DND-41 (cell line): ENCODE measurements around the gene FERMT2.

Source experiments
- ATAC-seq: fragments of 200-7000 bp; cut with Tn5 transposase; 3 replicates; pipeline ENCODE4 v1.9.1; 2021; ENCODE audit warnings: low read depth; ENCODE audit not compliant: insufficient read depth
- DNase-seq: peaks from one replicate; pipeline ENCODE4 v3.0.0-alpha.2; 2020
- H2AFZ ChIP-seq: 2 replicates; pipeline ENCODE4 v1.6.0; 2012; ENCODE audit warnings: low read depth, low read length
- H3K27ac ChIP-seq: 2 replicates; pipeline ENCODE4 v1.5.1; 2012; ENCODE audit warnings: low read length, inconsistent platforms
- H3K27me3 ChIP-seq: fragments of 200-600 bp; sonication (generic); 2 replicates; pipeline ENCODE4 v1.6.0; 2012; ENCODE audit warnings: low read length, mild to moderate bottlenecking, inconsistent platforms; ENCODE audit not compliant: insufficient read depth, poor library complexity
- H3K36me3 ChIP-seq: 2 replicates; pipeline ENCODE4 v1.5.1; 2012; ENCODE audit warnings: low read length, inconsistent platforms; ENCODE audit not compliant: insufficient read depth
- H3K4me1 ChIP-seq: 2 replicates; pipeline ENCODE4 v1.5.1; 2012; ENCODE audit warnings: mild to moderate bottlenecking, low read length; ENCODE audit not compliant: insufficient read depth
- H3K4me2 ChIP-seq: 2 replicates; pipeline ENCODE4 v1.6.0; 2012; ENCODE audit warnings: mild to moderate bottlenecking, moderate library complexity, low read length, inconsistent platforms; ENCODE audit not compliant: insufficient read depth
- H3K4me3 ChIP-seq, 2 experiments: fragments of 200-600 bp in 1 of 2; shearing (Covaris generic) in 1 of 2; 2 replicates each; pipeline ENCODE4 v1.5.1; 2012 to 2016; ENCODE audit warnings: inconsistent platforms in 2 of 2, low read length in 2 of 2, mild to moderate bottlenecking in 2 of 2, low read depth in 1 of 2, moderate library complexity in 1 of 2
- H3K79me2 ChIP-seq: 2 replicates; pipeline ENCODE4 v1.6.0; 2012; ENCODE audit warnings: low read length, inconsistent platforms; ENCODE audit not compliant: insufficient read depth
- H3K9ac ChIP-seq: 2 replicates; pipeline ENCODE4 v1.6.0; 2012; ENCODE audit warnings: low read depth, mild to moderate bottlenecking, inconsistent platforms, low read length, moderate library complexity
- H3K9me3 ChIP-seq: 2 replicates; pipeline ENCODE4 v1.5.1; 2012; ENCODE audit warnings: low read length, moderate library complexity, mild to moderate bottlenecking, inconsistent platforms; ENCODE audit not compliant: insufficient read depth, severe bottlenecking
- H4K20me1 ChIP-seq: 2 replicates; pipeline ENCODE4 v1.6.0; 2012; ENCODE audit warnings: low read length; ENCODE audit not compliant: insufficient read depth
- EZH2 ChIP-seq: IDR thresholded peaks from 3 replicates; pipeline ENCODE4 v1.6.1; 2012; ENCODE audit warnings: borderline replicate concordance, low read depth, mild to moderate bottlenecking, moderate library complexity, low read length, inconsistent platforms; ENCODE audit not compliant: severe bottlenecking
- TF ChIP-seq, protein P1 (sequence below): IDR thresholded peaks from 2 replicates; pipeline ENCODE4 v1.5.1; 2012; ENCODE audit warnings: borderline replicate concordance, low read length, moderate library complexity, mild to moderate bottlenecking; ENCODE audit not compliant: poor library complexity, severe bottlenecking; ENCODE audit errors: extremely low read depth

FERMT2 gene

DNA sequence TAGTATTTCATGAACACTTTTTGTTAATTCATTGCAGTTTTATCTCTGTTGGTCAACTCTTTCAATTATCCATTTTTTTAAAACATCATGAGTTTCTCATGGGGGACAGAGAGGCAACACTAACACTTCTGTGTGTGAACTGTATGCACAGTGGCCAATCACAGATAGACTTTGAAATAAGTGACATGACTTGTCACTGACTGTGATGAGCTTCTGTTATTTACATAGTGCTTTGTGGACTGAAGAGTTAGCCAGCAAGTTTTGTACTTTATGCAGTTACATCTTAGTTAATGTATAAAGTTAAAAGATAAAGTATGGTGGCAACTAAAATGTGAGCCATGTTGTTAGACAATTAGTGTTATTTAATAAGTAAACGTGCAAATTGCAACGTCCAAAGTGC is 16.1 kb downstream of the FERMT2 start:
- no peaks in the 10 kb centered on the region for H4K20me1 ChIP-seq
- DNase-seq: no peak

DNA sequence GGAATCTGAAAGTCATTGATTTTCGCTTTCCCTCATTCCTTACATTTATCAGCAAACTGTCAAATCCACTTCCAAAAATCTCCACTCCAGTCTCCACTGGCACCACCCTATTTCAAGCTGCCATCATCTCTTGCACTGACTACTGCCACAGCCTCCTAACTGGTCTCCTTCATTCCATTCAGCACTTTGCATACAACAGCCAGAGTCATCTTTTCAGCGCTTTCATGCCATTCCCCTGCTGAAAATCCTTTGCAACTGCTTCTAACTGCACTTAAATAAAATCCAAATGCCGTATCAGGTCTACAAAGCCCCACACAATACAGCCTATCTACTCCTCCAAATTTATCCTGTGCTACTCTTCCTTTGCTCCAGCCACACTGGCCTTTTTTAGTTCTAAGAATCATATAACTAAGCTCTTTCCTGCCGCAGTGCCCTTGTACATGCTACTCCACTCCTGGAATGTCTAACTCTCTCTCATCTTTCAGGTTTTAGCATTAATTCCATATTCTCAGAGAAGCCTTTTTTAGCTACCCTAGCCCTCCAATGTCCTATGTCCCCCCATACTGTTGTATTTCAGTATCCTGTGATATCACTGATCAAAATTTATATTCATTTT is 21.6 kb downstream of the FERMT2 start:
- no peak overlapping the region for H3K9ac ChIP-seq
- H3K36me3 ChIP-seq: no peaks in the 10 kb centered on the region
- no peaks in the 10 kb centered on the region for H3K9me3 ChIP-seq
- 0 out of 2 replicates have a peak, but pooled peaks cover under 1% of the 10 kb centered on the region for H3K4me1 ChIP-seq
- no peaks in the 10 kb centered on the region for H3K27me3 ChIP-seq
- no peak overlapping the region for H2AFZ ChIP-seq
- no peaks in the 10 kb centered on the region for H4K20me1 ChIP-seq
- H3K4me2 ChIP-seq: no peak overlapping the region
- no peak overlapping the region for H3K4me3 ChIP-seq
- ATAC-seq (no peak), DNase-seq (no peak)
- no peak overlapping the region for H3K27ac ChIP-seq
- no peak for TF ChIP-seq EZH2
- TF ChIP-seq, protein P1, sequence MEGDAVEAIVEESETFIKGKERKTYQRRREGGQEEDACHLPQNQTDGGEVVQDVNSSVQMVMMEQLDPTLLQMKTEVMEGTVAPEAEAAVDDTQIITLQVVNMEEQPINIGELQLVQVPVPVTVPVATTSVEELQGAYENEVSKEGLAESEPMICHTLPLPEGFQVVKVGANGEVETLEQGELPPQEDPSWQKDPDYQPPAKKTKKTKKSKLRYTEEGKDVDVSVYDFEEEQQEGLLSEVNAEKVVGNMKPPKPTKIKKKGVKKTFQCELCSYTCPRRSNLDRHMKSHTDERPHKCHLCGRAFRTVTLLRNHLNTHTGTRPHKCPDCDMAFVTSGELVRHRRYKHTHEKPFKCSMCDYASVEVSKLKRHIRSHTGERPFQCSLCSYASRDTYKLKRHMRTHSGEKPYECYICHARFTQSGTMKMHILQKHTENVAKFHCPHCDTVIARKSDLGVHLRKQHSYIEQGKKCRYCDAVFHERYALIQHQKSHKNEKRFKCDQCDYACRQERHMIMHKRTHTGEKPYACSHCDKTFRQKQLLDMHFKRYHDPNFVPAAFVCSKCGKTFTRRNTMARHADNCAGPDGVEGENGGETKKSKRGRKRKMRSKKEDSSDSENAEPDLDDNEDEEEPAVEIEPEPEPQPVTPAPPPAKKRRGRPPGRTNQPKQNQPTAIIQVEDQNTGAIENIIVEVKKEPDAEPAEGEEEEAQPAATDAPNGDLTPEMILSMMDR: no peak
- H3K79me2 ChIP-seq: peaks cover 43% of the 10 kb centered on the region

More for the DNA sequence above, 16.1 kb downstream of the FERMT2 start:
- no peak for TF ChIP-seq EZH2
- TF ChIP-seq, protein P1: no peak
- no peaks in the 10 kb centered on the region for H3K36me3 ChIP-seq
- H3K4me2 ChIP-seq: no peak overlapping the region
- H3K4me1 ChIP-seq: no peaks in the 10 kb centered on the region
- no peak overlapping the region for H3K4me3 ChIP-seq
- H3K9me3 ChIP-seq: no peaks in the 10 kb centered on the region
- ATAC-seq: no peak
- no peak overlapping the region for H2AFZ ChIP-seq
- no peaks in the 10 kb centered on the region for H3K27me3 ChIP-seq
- peaks cover 18% of the 10 kb centered on the region for H3K79me2 ChIP-seq
- H3K9ac ChIP-seq: no peak overlapping the region
- no peak overlapping the region for H3K27ac ChIP-seq

DNA sequence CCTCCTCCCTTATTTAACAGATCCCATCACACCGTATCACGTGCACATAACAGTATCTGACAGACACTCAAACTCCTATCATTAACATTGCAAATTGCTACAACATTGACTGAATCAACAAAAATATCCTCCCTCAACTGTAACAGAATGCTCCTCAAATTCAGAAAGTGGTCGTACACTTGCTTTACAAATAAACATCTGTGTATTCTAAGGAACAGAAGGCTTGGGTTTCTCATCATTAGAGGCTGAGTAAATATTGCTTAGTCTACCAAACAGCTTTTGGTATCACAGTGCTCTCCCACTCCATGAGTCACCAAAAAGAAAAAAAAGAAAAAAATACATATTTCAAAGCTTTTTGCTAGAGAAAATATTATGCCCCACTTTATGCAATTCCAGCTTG is 23.9 kb downstream of the FERMT2 start:
- no peaks in the 10 kb centered on the region for H3K36me3 ChIP-seq
- H3K4me2 ChIP-seq: no peak overlapping the region
- no peak overlapping the region for H3K9ac ChIP-seq
- H3K27me3 ChIP-seq: no peaks in the 10 kb centered on the region
- no peak overlapping the region for H3K4me3 ChIP-seq
- no peak overlapping the region for H3K27ac ChIP-seq
- DNase-seq (no peak), ATAC-seq (no peak)
- H3K79me2 ChIP-seq: peaks cover 61% of the 10 kb centered on the region
- TF ChIP-seq, protein P1: no peak
- TF ChIP-seq EZH2: no peak
- no peak overlapping the region for H2AFZ ChIP-seq
- H3K4me1 ChIP-seq: peaks cover 10% of the 10 kb centered on the region
- H3K9me3 ChIP-seq: no peaks in the 10 kb centered on the region
- no peaks in the 10 kb centered on the region for H4K20me1 ChIP-seq
